H1 (cell line): ENCODE data around the gene NABP2. TPM values are rescaled to one million over a fixed set of nuclear protein-coding genes. Genes with fewer than 3 reads are reported as not detected.

ENCODE experiments used
- E2F6 ChIP-seq: IDR thresholded peaks from 2 replicates; pipeline ENCODE4 v1.6.1; 2012; ENCODE audit warnings: inconsistent platforms
- EZH2 ChIP-seq: fragments of 200-600 bp; sonication (generic); IDR thresholded peaks from 2 replicates; pipeline ENCODE4 v1.7.1; 2012; ENCODE audit warnings: low read depth, mild to moderate bottlenecking, moderate library complexity, low read length, inconsistent platforms; ENCODE audit not compliant: severe bottlenecking
- KDM4A ChIP-seq: IDR thresholded peaks from one replicate; pipeline ENCODE4 v1.7.1; 2012; ENCODE audit warnings: low read depth, mild to moderate bottlenecking, moderate library complexity, low read length, inconsistent platforms; ENCODE audit not compliant: severe bottlenecking
- POLR2AphosphoS5 ChIP-seq: IDR thresholded peaks from 2 replicates; pipeline ENCODE4 v1.6.1; 2011; ENCODE audit warnings: low read depth, low read length
- TEAD4 ChIP-seq: IDR thresholded peaks from 2 replicates; pipeline ENCODE4 v1.6.1; 2012; ENCODE audit warnings: low read depth, low read length, inconsistent platforms, mixed read lengths
- ZNF274 ChIP-seq: IDR thresholded peaks from 2 replicates; pipeline ENCODE4 v1.7.0; 2012; ENCODE audit warnings: low read length, borderline replicate concordance; ENCODE audit errors: extremely low read depth
- polyA plus RNA-seq, 7 experiments: library from polyadenylated mRNA; depleted of rRNA in 3 of 7; stranded (reverse) in 5 of 7; unstranded in 2 of 7; fragments of >200 nt in 5 of 7; fragments of 200-250 nt in 2 of 7; gene quantifications; 1 replicate in 5 of 7; 2 replicates in 1 of 7; 4 replicates in 1 of 7; pipeline versions ENCODE4 v1.2.1 to v1.2.3, GENCODE V29; 2011 to 2013; ENCODE audit warnings: missing spikeins in 2 of 7, mixed read lengths in 2 of 7
- total RNA-seq: library from RNA; stranded (reverse); fragmentation: NEBNext Ultra II Directional; extraction: Animal tissue kit (Norgen Biotek cat#: 25700); gene quantifications from 2 replicates; pipeline ENCODE4 v1.2.1, GENCODE V29; 2021
- TF ChIP-seq, protein P1 (sequence below): IDR thresholded peaks from 2 replicates; pipeline ENCODE4 v1.6.1; 2011; ENCODE audit warnings: low read depth, mild to moderate bottlenecking, low read length; ENCODE audit not compliant: insufficient read depth

The NABP2 gene
- total and polyA plus RNA-seq, 2 of the 8 experiments (the other 6 are each of a cell fraction or from before 2014, with no cell fraction given): 58.1 to 67.5 TPM

DNA sequence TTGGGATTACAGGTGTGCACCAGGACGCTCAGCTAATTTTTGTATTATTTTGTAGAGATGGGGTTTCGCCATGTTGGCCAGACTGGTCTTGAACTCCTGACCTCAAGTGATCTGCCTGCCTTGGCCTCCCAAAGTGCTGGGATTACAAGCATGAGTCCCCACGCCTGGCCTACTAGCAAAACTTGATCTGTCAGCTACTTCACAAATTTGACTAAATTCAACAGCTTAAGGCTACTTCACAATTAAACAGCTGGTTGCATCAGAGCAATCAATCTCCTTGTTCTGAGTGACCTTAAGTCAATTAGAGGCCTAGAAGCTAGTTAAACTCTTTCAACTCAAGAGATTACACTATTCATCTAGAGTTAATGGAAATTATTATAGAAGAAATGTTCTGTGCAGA is 54.8 kb downstream of the NABP2 start (continued):
- TF ChIP-seq EZH2: no peak
- TF ChIP-seq TEAD4: no peak
- TF ChIP-seq, protein P1, sequence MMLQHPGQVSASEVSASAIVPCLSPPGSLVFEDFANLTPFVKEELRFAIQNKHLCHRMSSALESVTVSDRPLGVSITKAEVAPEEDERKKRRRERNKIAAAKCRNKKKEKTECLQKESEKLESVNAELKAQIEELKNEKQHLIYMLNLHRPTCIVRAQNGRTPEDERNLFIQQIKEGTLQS: no peak
- no peak for TF ChIP-seq KDM4A
- TF ChIP-seq POLR2AphosphoS5: no peak
- no peak for TF ChIP-seq E2F6
- no peak for TF ChIP-seq ZNF274

Other genes starting within 250 kb of the NABP2 start
- gene SUOX, start 227.1 kb upstream of the NABP2 start, total RNA-seq: 22.5 and 23.1 TPM in 2 replicates
- gene SUOX, start 227.1 kb upstream of the NABP2 start, polyA plus RNA-seq (2011; rRNA removed): 26.8 and 31.3 TPM in 2 replicates
- gene IKZF4, start 203.3 kb upstream of the NABP2 start, total RNA-seq: 12.5 and 13.3 TPM in 2 replicates
- 8.0 and 12.9 TPM in 2 replicates for gene IKZF4, start 203.3 kb upstream of the NABP2 start, polyA plus RNA-seq (2011; rRNA removed)
- 53.4 and 64.3 TPM in 2 replicates for gene RPS26, start 182.4 kb upstream of the NABP2 start, total RNA-seq
- 1,236 and 1,922 TPM in 2 replicates for gene RPS26, start 182.4 kb upstream of the NABP2 start, polyA plus RNA-seq (2011; rRNA removed)
- 49.2 and 52.4 TPM in 2 replicates for gene ERBB3, start 144.2 kb upstream of the NABP2 start, total RNA-seq
- 33.9 and 43.4 TPM in 2 replicates for gene ERBB3, start 144.2 kb upstream of the NABP2 start, polyA plus RNA-seq (2011; rRNA removed)
- gene PA2G4, start 119.8 kb upstream of the NABP2 start, total RNA-seq: 237 and 242 TPM in 2 replicates
- gene PA2G4, start 119.8 kb upstream of the NABP2 start, polyA plus RNA-seq (2011; rRNA removed): 100 and 159 TPM in 2 replicates
- 4,440 and 4,619 TPM in 2 replicates for gene RPL41, start 107.7 kb upstream of the NABP2 start, total RNA-seq
- gene RPL41, start 107.7 kb upstream of the NABP2 start, polyA plus RNA-seq (2011; rRNA removed): 10,552 and 16,488 TPM in 2 replicates
- gene ZC3H10, start 106.1 kb upstream of the NABP2 start, total RNA-seq: 11.2 and 12.5 TPM in 2 replicates
- gene ZC3H10, start 106.1 kb upstream of the NABP2 start, polyA plus RNA-seq (2011; rRNA removed): 4.0 and 5.1 TPM in 2 replicates
- gene ESYT1, start 96.1 kb upstream of the NABP2 start, total RNA-seq: 85.1 and 86.9 TPM in 2 replicates
- 165 and 174 TPM in 2 replicates for gene ESYT1, start 96.1 kb upstream of the NABP2 start, polyA plus RNA-seq (2011; rRNA removed)
- 162 and 163 TPM in 2 replicates for gene MYL6B, start 71.8 kb upstream of the NABP2 start, total RNA-seq
- 146 and 202 TPM in 2 replicates for gene MYL6B, start 71.8 kb upstream of the NABP2 start, polyA plus RNA-seq (2011; rRNA removed)
- 1,130 and 1,137 TPM in 2 replicates for gene MYL6, start 66.0 kb upstream of the NABP2 start, total RNA-seq
- 1,664 and 2,279 TPM in 2 replicates for gene MYL6, start 66.0 kb upstream of the NABP2 start, polyA plus RNA-seq (2011; rRNA removed)
- gene SMARCC2, start 34.9 kb upstream of the NABP2 start, total RNA-seq: 66.3 and 78.5 TPM in 2 replicates
- gene SMARCC2, start 34.9 kb upstream of the NABP2 start, polyA plus RNA-seq (2011; rRNA removed): 33.9 and 40.5 TPM in 2 replicates
- gene RNF41, start 2.4 kb upstream of the NABP2 start, total RNA-seq: 55.0 and 55.5 TPM in 2 replicates
- 98.6 and 127 TPM in 2 replicates for gene RNF41, start 2.4 kb upstream of the NABP2 start, polyA plus RNA-seq (2011; rRNA removed)
- gene SLC39A5, start 5.7 kb downstream of the NABP2 start, total RNA-seq: 0.25 TPM in 1 of 2 replicates, not detected in the other
- 0.27 and 0.75 TPM in 2 replicates for gene SLC39A5, start 5.7 kb downstream of the NABP2 start, polyA plus RNA-seq (2011; rRNA removed)
- 34.1 and 36.3 TPM in 2 replicates for gene ANKRD52, start 34.0 kb downstream of the NABP2 start, total RNA-seq
- 14.0 and 20.7 TPM in 2 replicates for gene ANKRD52, start 34.0 kb downstream of the NABP2 start, polyA plus RNA-seq (2011; rRNA removed)
- gene COQ10A, start 42.6 kb downstream of the NABP2 start, total RNA-seq: 21.8 and 22.8 TPM in 2 replicates
- 39.5 and 42.9 TPM in 2 replicates for gene COQ10A, start 42.6 kb downstream of the NABP2 start, polyA plus RNA-seq (2011; rRNA removed)
- gene CS, start 76.0 kb downstream of the NABP2 start, total RNA-seq: 238 and 243 TPM in 2 replicates
- gene CS, start 76.0 kb downstream of the NABP2 start, polyA plus RNA-seq (2011; rRNA removed): 82.4 and 96.6 TPM in 2 replicates
- 195 and 203 TPM in 2 replicates for gene CNPY2, start 91.6 kb downstream of the NABP2 start, total RNA-seq
- 222 and 281 TPM in 2 replicates for gene CNPY2, start 91.6 kb downstream of the NABP2 start, polyA plus RNA-seq (2011; rRNA removed)
- 30.5 and 36.7 TPM in 2 replicates for gene PAN2, start 109.7 kb downstream of the NABP2 start, total RNA-seq
- 29.6 and 37.1 TPM in 2 replicates for gene PAN2, start 109.7 kb downstream of the NABP2 start, polyA plus RNA-seq (2011; rRNA removed)
- 1.4 and 2.3 TPM in 2 replicates for gene IL23A, start 114.5 kb downstream of the NABP2 start, total RNA-seq
- gene IL23A, start 114.5 kb downstream of the NABP2 start, polyA plus RNA-seq (2011; rRNA removed): 2.6 and 3.6 TPM in 2 replicates
- gene STAT2, start 135.8 kb downstream of the NABP2 start, total RNA-seq: 42.4 and 44.7 TPM in 2 replicates
- gene STAT2, start 135.8 kb downstream of the NABP2 start, polyA plus RNA-seq (2011; rRNA removed): 37.1 and 39.9 TPM in 2 replicates
- not detected in 2 replicates for gene APOF, start 138.5 kb downstream of the NABP2 start, total RNA-seq
- gene APOF, start 138.5 kb downstream of the NABP2 start, polyA plus RNA-seq (2011; rRNA removed): not detected in 2 replicates
- gene TIMELESS, start 225.1 kb downstream of the NABP2 start, total RNA-seq: 86.7 and 88.7 TPM in 2 replicates
- 17.1 and 19.9 TPM in 2 replicates for gene TIMELESS, start 225.1 kb downstream of the NABP2 start, polyA plus RNA-seq (2011; rRNA removed)
- 0.19 TPM in 1 of 2 replicates, not detected in the other for gene MIP, start 230.3 kb downstream of the NABP2 start, total RNA-seq
- gene MIP, start 230.3 kb downstream of the NABP2 start, polyA plus RNA-seq (2011; rRNA removed): 0.05 and 0.13 TPM in 2 replicates
- 4.0 and 4.3 TPM in 2 replicates for gene SPRYD4, start 244.2 kb downstream of the NABP2 start, total RNA-seq
- gene SPRYD4, start 244.2 kb downstream of the NABP2 start, polyA plus RNA-seq (2011; rRNA removed): 4.9 and 5.3 TPM in 2 replicates